Liver (tissue), 9 donors: ENCODE data around the gene ZNF547. TPM values are rescaled to one million over a fixed set of nuclear protein-coding genes. Genes with fewer than 3 reads are reported as not detected.

Source experiments
- DNase-seq: peaks from one replicate; pipeline ENCODE4 v3.0.0-alpha.2; 2017; ENCODE audit warnings: low spot score
- H3K27ac ChIP-seq, 2 donors: one replicate each; pipeline ENCODE4 v1.7.0; 2013; ENCODE audit warnings: inconsistent platforms in 2 of 2, low read length in 2 of 2, control low read depth in 1 of 2, low read depth in 1 of 2, mild to moderate bottlenecking in 1 of 2
- H3K27me3 ChIP-seq, 4 donors: one replicate each; pipeline versions ENCODE4 v1.6.1 to v1.7.0; 2013; ENCODE audit warnings: low read length in 3 of 4, inconsistent platforms in 1 of 4, mild to moderate bottlenecking in 1 of 4, moderate library complexity in 1 of 4; ENCODE audit not compliant: control insufficient read depth in 4 of 4, insufficient read depth in 4 of 4
- H3K36me3 ChIP-seq, 4 donors: one replicate each; pipeline versions ENCODE4 v1.6.1 to v1.7.0; 2013; ENCODE audit warnings: low read length in 3 of 4, mild to moderate bottlenecking in 3 of 4, low read depth in 1 of 4, moderate library complexity in 1 of 4; ENCODE audit not compliant: control insufficient read depth in 4 of 4, insufficient read depth in 3 of 4
- H3K4me1 ChIP-seq, 4 donors: one replicate each; pipeline versions ENCODE4 v1.6.1 to v1.7.0; 2013; ENCODE audit warnings: low read length in 3 of 4, mild to moderate bottlenecking in 3 of 4, moderate library complexity in 1 of 4; ENCODE audit not compliant: control insufficient read depth in 4 of 4, insufficient read depth in 4 of 4
- H3K4me3 ChIP-seq, 3 donors: one replicate each; pipeline versions ENCODE4 v1.6.1 to v1.7.0; 2013; ENCODE audit warnings: low read length in 3 of 3, control low read depth in 1 of 3, low read depth in 1 of 3, mild to moderate bottlenecking in 1 of 3
- H3K9ac ChIP-seq, 2 donors: one replicate each; pipeline ENCODE4 v1.7.0; 2013; ENCODE audit warnings: low read length in 2 of 2, mild to moderate bottlenecking in 2 of 2, moderate library complexity in 2 of 2, control low read depth in 1 of 2, low read depth in 1 of 2
- H3K9me3 ChIP-seq, 4 donors: one replicate each; pipeline versions ENCODE4 v1.6.1 to v1.7.0; 2013; ENCODE audit warnings: low read length in 3 of 4; ENCODE audit not compliant: control insufficient read depth in 4 of 4
- FOXA1 ChIP-seq: IDR thresholded peaks from 2 replicates; pipeline ENCODE4 v1.6.1; 2016; ENCODE audit warnings: antibody characterized with exemption
- FOXA2 ChIP-seq: IDR thresholded peaks from 2 replicates; pipeline ENCODE4 v1.6.1; 2016; ENCODE audit warnings: antibody characterized with exemption
- GABPA ChIP-seq, 2 donors: IDR thresholded peaks in 1 of 2; conservative IDR thresholded peaks in 1 of 2; 2 replicates each; pipeline ENCODE4 v1.6.1; 2016; ENCODE audit warnings: antibody characterized with exemption in 2 of 2, mild to moderate bottlenecking in 1 of 2, moderate library complexity in 1 of 2
- HNF4A ChIP-seq, 2 donors: conservative IDR thresholded peaks; 2 replicates each; pipeline ENCODE4 v1.6.1; 2016; ENCODE audit warnings: antibody characterized with exemption in 2 of 2, mild to moderate bottlenecking in 2 of 2
- HNF4G ChIP-seq: IDR thresholded peaks from 2 replicates; pipeline ENCODE4 v1.6.1; 2016; ENCODE audit warnings: antibody characterized with exemption
- JUND ChIP-seq, 2 donors: IDR thresholded peaks; 2 replicates each; pipeline ENCODE4 v1.6.1; 2016; ENCODE audit warnings: antibody characterized with exemption in 2 of 2
- NR2F2 ChIP-seq: IDR thresholded peaks from 2 replicates; pipeline ENCODE4 v1.6.1; 2016; ENCODE audit warnings: antibody characterized with exemption
- RAD21 ChIP-seq, 2 donors: IDR thresholded peaks; 2 replicates each; pipeline ENCODE4 v1.6.1; 2016; ENCODE audit warnings: antibody characterized with exemption in 2 of 2, mild to moderate bottlenecking in 2 of 2
- RXRA ChIP-seq, 2 donors: IDR thresholded peaks; 2 replicates each; pipeline ENCODE4 v1.6.1; 2017 to 2018; ENCODE audit warnings: antibody characterized with exemption in 2 of 2, mild to moderate bottlenecking in 1 of 2
- SP1 ChIP-seq: IDR thresholded peaks from 2 replicates; pipeline ENCODE4 v1.6.1; 2018; ENCODE audit warnings: antibody characterized with exemption, mild to moderate bottlenecking
- YY1 ChIP-seq: IDR thresholded peaks from 2 replicates; pipeline ENCODE4 v1.6.1; 2016; ENCODE audit warnings: antibody characterized with exemption, mild to moderate bottlenecking
- WGBS: extraction: QIAGEN DNeasy Blood & Tissue Kit; methylation state at CpG from one replicate; pipeline ENCODE4 v1.1.7; 2013; 5-methylcytosine and 5-hydroxymethylcytosine counted together
- polyA plus RNA-seq, 2 donors: library from polyadenylated mRNA; stranded (reverse) in 1 of 2; unstranded in 1 of 2; fragments of 200-250 nt in 1 of 2; fragments of >200 nt in 1 of 2; fragmentation: Nextera tagmentation in 1 of 2; extraction: Ambion mirVana in 1 of 2; gene quantifications; one replicate each; pipeline versions ENCODE4 v1.2.1 to v1.2.3, GENCODE V29; 2013 to 2015
- total RNA-seq, 2 donors: library from RNA; depleted of rRNA; stranded (reverse); fragments of >200 nt; gene quantifications; one replicate each; pipeline ENCODE4 v1.2.3, GENCODE V29; 2014
- TF ChIP-seq, protein P1 (sequence below): IDR thresholded peaks from 2 replicates; pipeline ENCODE4 v1.6.1; 2016; ENCODE audit warnings: antibody characterized with exemption
- TF ChIP-seq, protein P2 (sequence below): IDR thresholded peaks from 2 replicates; pipeline ENCODE4 v1.6.1; 2016; ENCODE audit warnings: antibody characterized with exemption
- TF ChIP-seq, protein P3 (sequence below): fragments of 150-350 bp; IDR thresholded peaks from 2 replicates; pipeline ENCODE4 v1.5.1; 2017; ENCODE audit warnings: improper control_type of control experiment, low read depth, low read length; ENCODE audit not compliant: missing input control
- TF ChIP-seq, protein P4 (sequence below): IDR thresholded peaks from 2 replicates; pipeline ENCODE4 v1.6.1; 2016; ENCODE audit warnings: antibody characterized with exemption
- TF ChIP-seq, protein P5 (sequence below): IDR thresholded peaks from 2 replicates; pipeline ENCODE4 v1.6.1; 2016; ENCODE audit warnings: antibody characterized with exemption, mild to moderate bottlenecking
- donor health status: healthy.
- donor health status: healthy.
- donor health status: healthy.
- donor health status: healthy.
- donor health status: healthy.

Gene ZNF547
- total and polyA plus RNA-seq, 4 donors: 0.22 to 1.8 (median 1.0) TPM

DNA sequence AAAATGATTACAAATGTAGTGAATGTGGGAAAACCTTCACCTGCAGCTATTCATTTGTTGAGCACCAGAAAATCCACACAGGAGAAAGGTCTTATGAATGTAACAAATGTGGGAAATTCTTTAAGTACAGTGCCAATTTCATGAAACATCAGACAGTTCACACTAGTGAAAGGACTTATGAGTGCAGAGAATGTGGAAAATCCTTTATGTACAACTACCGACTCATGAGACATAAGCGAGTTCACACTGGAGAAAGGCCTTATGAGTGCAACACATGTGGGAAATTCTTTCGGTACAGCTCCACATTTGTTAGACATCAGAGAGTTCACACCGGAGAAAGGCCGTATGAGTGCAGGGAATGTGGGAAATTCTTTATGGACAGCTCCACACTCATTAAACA lies 35.5 kb downstream of the ZNF547 start:
- H3K9ac ChIP-seq: no peak overlapping the region
- H3K36me3 ChIP-seq: peaks cover 13 to 52% (median 48%) of the 10 kb centered on the region in 4 donors
- peaks cover 0 to 2% (median 0%) of the 10 kb centered on the region in 4 donors for H3K4me1 ChIP-seq
- H3K27ac ChIP-seq: no peak overlapping the region
- H3K4me3 ChIP-seq: peak overlapping the region in 2 of 3 donors; percentile 27 to 59
- TF ChIP-seq GABPA (IDR thresholded peaks at IDR 0.05 in 1 of 2, conservative IDR thresholded peaks at IDR 0.05 in 1 of 2): no peak
- TF ChIP-seq HNF4G: no peak
- no peak for TF ChIP-seq HNF4A (conservative IDR thresholded peaks at IDR 0.05)
- no peak for TF ChIP-seq FOXA1
- TF ChIP-seq NR2F2: no peak
- TF ChIP-seq, protein P1, sequence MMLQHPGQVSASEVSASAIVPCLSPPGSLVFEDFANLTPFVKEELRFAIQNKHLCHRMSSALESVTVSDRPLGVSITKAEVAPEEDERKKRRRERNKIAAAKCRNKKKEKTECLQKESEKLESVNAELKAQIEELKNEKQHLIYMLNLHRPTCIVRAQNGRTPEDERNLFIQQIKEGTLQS: no peak
- TF ChIP-seq RAD21 (IDR thresholded peaks at IDR 0.05): no peak
- WGBS: 98% methylated on average over 5 of the region's 5 CpGs
- no peaks in the 10 kb centered on the region for H3K27me3 ChIP-seq
- H3K9me3 ChIP-seq: peaks cover 12 to 67% (median 58%) of the 10 kb centered on the region in 4 donors
- DNase-seq: no peak

DNA sequence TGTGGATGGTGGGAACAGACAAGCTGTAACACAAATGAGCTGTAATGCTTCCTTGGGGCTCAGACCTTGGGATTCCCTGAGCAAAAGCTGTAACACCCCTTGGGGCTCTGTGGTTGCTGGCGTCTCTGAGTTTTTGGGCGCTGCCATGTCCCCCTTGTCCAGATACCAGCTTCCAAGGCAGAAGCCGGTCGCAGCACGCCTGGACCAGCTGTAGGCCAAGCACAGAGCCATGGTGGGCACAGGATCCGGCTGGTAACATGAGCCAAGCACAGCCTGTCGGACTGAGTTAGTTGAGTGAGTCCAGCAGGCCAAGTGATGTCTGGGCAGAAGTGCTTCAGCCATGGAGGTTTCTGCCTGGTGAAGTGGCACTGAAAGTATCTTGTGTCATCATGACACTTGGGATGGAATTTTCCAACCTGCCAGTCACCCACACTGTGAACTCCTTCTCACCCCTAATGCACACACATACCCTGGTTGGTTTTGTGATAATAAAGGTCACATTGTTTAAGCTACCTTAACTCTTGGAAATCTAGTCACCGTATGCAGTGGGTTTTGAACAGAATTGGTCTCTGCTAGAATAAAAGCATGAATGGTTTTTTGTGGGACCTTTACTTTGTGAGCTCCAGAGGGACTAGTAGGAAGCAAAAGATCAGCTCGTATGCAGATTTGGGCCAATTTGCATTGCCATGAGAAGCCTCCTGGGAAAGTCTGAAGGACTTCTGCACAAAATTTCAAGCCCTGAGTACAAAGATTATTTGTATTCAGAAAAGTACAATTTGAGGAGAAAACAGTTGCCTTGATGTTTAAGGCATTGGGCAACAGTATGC lies 40.6 kb downstream of the ZNF547 start:
- H3K4me3 ChIP-seq: peak overlapping the region in 2 of 3 donors; percentile 2 to 38
- no peaks in the 10 kb centered on the region for H3K4me1 ChIP-seq
- no peak overlapping the region for H3K27ac ChIP-seq
- peaks cover 0 to 13% (median 12%) of the 10 kb centered on the region in 4 donors for H3K36me3 ChIP-seq
- 92% methylated on average over 9 of the region's 9 CpGs for whole genome bisulfite sequencing
- H3K9me3 ChIP-seq: peaks cover 5 to 33% (median 27%) of the 10 kb centered on the region in 4 donors
- DNase-seq: no peak
- TF ChIP-seq, protein P2, sequence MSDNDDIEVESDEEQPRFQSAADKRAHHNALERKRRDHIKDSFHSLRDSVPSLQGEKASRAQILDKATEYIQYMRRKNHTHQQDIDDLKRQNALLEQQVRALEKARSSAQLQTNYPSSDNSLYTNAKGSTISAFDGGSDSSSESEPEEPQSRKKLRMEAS: no peak
- TF ChIP-seq SP1 (no peak), YY1 (no peak), JUND (IDR thresholded peaks at IDR 0.05) (no peak), FOXA2 (no peak), NR2F2 (no peak), RXRA (IDR thresholded peaks at IDR 0.05) (no peak), RAD21 (IDR thresholded peaks at IDR 0.05) (no peak), HNF4A (conservative IDR thresholded peaks at IDR 0.05) (no peak), HNF4G (no peak), GABPA (IDR thresholded peaks at IDR 0.05 in 1 of 2, conservative IDR thresholded peaks at IDR 0.05 in 1 of 2) (no peak)
- TF ChIP-seq, protein P3, sequence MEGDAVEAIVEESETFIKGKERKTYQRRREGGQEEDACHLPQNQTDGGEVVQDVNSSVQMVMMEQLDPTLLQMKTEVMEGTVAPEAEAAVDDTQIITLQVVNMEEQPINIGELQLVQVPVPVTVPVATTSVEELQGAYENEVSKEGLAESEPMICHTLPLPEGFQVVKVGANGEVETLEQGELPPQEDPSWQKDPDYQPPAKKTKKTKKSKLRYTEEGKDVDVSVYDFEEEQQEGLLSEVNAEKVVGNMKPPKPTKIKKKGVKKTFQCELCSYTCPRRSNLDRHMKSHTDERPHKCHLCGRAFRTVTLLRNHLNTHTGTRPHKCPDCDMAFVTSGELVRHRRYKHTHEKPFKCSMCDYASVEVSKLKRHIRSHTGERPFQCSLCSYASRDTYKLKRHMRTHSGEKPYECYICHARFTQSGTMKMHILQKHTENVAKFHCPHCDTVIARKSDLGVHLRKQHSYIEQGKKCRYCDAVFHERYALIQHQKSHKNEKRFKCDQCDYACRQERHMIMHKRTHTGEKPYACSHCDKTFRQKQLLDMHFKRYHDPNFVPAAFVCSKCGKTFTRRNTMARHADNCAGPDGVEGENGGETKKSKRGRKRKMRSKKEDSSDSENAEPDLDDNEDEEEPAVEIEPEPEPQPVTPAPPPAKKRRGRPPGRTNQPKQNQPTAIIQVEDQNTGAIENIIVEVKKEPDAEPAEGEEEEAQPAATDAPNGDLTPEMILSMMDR: no peak
- TF ChIP-seq, protein P4, sequence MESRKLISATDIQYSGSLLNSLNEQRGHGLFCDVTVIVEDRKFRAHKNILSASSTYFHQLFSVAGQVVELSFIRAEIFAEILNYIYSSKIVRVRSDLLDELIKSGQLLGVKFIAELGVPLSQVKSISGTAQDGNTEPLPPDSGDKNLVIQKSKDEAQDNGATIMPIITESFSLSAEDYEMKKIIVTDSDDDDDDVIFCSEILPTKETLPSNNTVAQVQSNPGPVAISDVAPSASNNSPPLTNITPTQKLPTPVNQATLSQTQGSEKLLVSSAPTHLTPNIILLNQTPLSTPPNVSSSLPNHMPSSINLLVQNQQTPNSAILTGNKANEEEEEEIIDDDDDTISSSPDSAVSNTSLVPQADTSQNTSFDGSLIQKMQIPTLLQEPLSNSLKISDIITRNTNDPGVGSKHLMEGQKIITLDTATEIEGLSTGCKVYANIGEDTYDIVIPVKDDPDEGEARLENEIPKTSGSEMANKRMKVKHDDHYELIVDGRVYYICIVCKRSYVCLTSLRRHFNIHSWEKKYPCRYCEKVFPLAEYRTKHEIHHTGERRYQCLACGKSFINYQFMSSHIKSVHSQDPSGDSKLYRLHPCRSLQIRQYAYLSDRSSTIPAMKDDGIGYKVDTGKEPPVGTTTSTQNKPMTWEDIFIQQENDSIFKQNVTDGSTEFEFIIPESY: no peak
- TF ChIP-seq, protein P5, sequence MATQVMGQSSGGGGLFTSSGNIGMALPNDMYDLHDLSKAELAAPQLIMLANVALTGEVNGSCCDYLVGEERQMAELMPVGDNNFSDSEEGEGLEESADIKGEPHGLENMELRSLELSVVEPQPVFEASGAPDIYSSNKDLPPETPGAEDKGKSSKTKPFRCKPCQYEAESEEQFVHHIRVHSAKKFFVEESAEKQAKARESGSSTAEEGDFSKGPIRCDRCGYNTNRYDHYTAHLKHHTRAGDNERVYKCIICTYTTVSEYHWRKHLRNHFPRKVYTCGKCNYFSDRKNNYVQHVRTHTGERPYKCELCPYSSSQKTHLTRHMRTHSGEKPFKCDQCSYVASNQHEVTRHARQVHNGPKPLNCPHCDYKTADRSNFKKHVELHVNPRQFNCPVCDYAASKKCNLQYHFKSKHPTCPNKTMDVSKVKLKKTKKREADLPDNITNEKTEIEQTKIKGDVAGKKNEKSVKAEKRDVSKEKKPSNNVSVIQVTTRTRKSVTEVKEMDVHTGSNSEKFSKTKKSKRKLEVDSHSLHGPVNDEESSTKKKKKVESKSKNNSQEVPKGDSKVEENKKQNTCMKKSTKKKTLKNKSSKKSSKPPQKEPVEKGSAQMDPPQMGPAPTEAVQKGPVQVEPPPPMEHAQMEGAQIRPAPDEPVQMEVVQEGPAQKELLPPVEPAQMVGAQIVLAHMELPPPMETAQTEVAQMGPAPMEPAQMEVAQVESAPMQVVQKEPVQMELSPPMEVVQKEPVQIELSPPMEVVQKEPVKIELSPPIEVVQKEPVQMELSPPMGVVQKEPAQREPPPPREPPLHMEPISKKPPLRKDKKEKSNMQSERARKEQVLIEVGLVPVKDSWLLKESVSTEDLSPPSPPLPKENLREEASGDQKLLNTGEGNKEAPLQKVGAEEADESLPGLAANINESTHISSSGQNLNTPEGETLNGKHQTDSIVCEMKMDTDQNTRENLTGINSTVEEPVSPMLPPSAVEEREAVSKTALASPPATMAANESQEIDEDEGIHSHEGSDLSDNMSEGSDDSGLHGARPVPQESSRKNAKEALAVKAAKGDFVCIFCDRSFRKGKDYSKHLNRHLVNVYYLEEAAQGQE: no peak
- no peak overlapping the region for H3K9ac ChIP-seq
- H3K27me3 ChIP-seq: no peaks in the 10 kb centered on the region
